B cell (primary cell): ENCODE measurements around the gene LAMA3. TPM values are rescaled to one million over a fixed set of nuclear protein-coding genes. Genes with fewer than 3 reads are reported as not detected.

Experiments used
- ATAC-seq: fragments of 200-7000 bp; cut with Tn5 transposase; one replicate; pipeline ENCODE4 v1.10.0; 2021; ENCODE audit warnings: low read depth, mild to moderate bottlenecking, moderate number of reproducible peaks, moderate library complexity
- CTCF ChIA-PET: fragments of 350-600 bp; sonication (Branson Sonifier 250); formaldehyde crosslinking; loops from one replicate; lab custom pipeline; 2021; ENCODE audit warnings: antibody characterized with exemption, inconsistent platforms; lab: Charles Lee
- POLR2A ChIA-PET: fragments of 350-600 bp; sonication (Branson Sonifier 250); formaldehyde crosslinking; loops from one replicate; lab custom pipeline; 2021; ENCODE audit warnings: antibody characterized with exemption; lab: Charles Lee
- DNase-seq: peaks from one replicate; pipeline ENCODE4 v3.0.0; 2013
- H2AFZ ChIP-seq: 2 replicates; pipeline ENCODE4 v1.6.1; 2012; ENCODE audit warnings: mild to moderate bottlenecking, low read depth, low read length; ENCODE audit not compliant: insufficient read depth, poor library complexity, severe bottlenecking
- H3K27ac ChIP-seq, 2 donors: 1 replicate in 1 of 2; 2 replicates in 1 of 2; pipeline ENCODE4 v1.5.1; 2012 to 2013; ENCODE audit warnings: low read length in 2 of 2, mild to moderate bottlenecking in 2 of 2, moderate library complexity in 1 of 2
- H3K27me3 ChIP-seq, 4 experiments: fragments of 200-600 bp in 1 of 4; sonication (generic) in 1 of 4; replicated peaks in 1 of 4; 1 replicate in 2 of 4; 2 replicates in 2 of 4; pipeline versions ENCODE4 v1.6.1 to v1.7.0; 2013 to 2016; ENCODE audit warnings: low read length in 3 of 4, mild to moderate bottlenecking in 2 of 4, mixed read lengths in 1 of 4, moderate library complexity in 1 of 4; ENCODE audit not compliant: insufficient read depth in 4 of 4, control insufficient read depth in 3 of 4; ENCODE audit errors: control extremely low read depth in 1 of 4
- H3K36me3 ChIP-seq, 2 experiments: replicated peaks in 1 of 2; 1 replicate in 1 of 2; 2 replicates in 1 of 2; pipeline versions ENCODE4 v1.6.1 to v1.7.1; 2013; ENCODE audit warnings: low read length in 1 of 2; ENCODE audit not compliant: insufficient read depth in 2 of 2, control insufficient read depth in 1 of 2; ENCODE audit errors: control extremely low read depth in 1 of 2, extremely low read depth in 1 of 2
- H3K4me1 ChIP-seq, 2 donors: fragments of 200-600 bp in 1 of 2; sonication (generic) in 1 of 2; 1 replicate in 1 of 2; 2 replicates in 1 of 2; pipeline versions ENCODE4 v1.5.1 to v1.6.1; 2013 to 2017; ENCODE audit warnings: low read length in 2 of 2; ENCODE audit not compliant: control insufficient read depth in 2 of 2, insufficient read depth in 2 of 2
- H3K4me2 ChIP-seq: replicated peaks from 2 replicates; pipeline ENCODE3; 2012; ENCODE audit warnings: mild to moderate bottlenecking, low read depth, low read length; ENCODE audit not compliant: poor library complexity, severe bottlenecking
- H3K4me3 ChIP-seq, 5 experiments: fragments of 200-600 bp in 1 of 5; sonication (generic) in 1 of 5; 1 replicate in 3 of 5; 2 replicates in 2 of 5; pipeline versions ENCODE4 v1.5.1 to v1.7.0; 2011 to 2016; ENCODE audit warnings: low read length in 4 of 5, mild to moderate bottlenecking in 4 of 5, low read depth in 2 of 5, control low read depth in 1 of 5, moderate library complexity in 1 of 5; ENCODE audit not compliant: insufficient read depth in 1 of 5; ENCODE audit errors: control extremely low read depth in 1 of 5, extremely low read depth in 1 of 5
- H3K79me2 ChIP-seq: fragments of 200-600 bp; sonication (generic); one replicate; pipeline ENCODE4 v1.6.0; 2016; ENCODE audit warnings: low read length; ENCODE audit not compliant: control insufficient read depth, insufficient read depth
- H3K9ac ChIP-seq: fragments of 200-600 bp; sonication (generic); 2 replicates; pipeline ENCODE4 v1.6.1; 2017; ENCODE audit warnings: mild to moderate bottlenecking, low read length, moderate library complexity
- H3K9me3 ChIP-seq, 3 donors: one replicate each; pipeline versions ENCODE4 v1.6.1 to v1.7.1; 2013; ENCODE audit warnings: low read length in 2 of 3; ENCODE audit not compliant: control insufficient read depth in 2 of 3, insufficient read depth in 1 of 3; ENCODE audit errors: control extremely low read depth in 1 of 3
- H4K20me1 ChIP-seq: 2 replicates; pipeline ENCODE4 v1.6.0; 2012; ENCODE audit warnings: mild to moderate bottlenecking, low read length; ENCODE audit not compliant: insufficient read depth, control insufficient read depth, poor library complexity, severe bottlenecking
- H3K27ac Mint-ChIP-seq: one replicate; pipeline ENCODE4 v1.8.0; 2021; ENCODE audit warnings: mixed read lengths
- H3K27me3 Mint-ChIP-seq: one replicate; pipeline ENCODE4 v1.8.0; 2021; ENCODE audit warnings: mixed read lengths
- H3K4me1 Mint-ChIP-seq: one replicate; pipeline ENCODE4 v1.8.0; 2021; ENCODE audit warnings: mixed read lengths
- H3K4me3 Mint-ChIP-seq: one replicate; pipeline ENCODE4 v1.8.0; 2021; ENCODE audit warnings: mixed read lengths
- H3K9me3 Mint-ChIP-seq: one replicate; pipeline ENCODE4 v1.8.0; 2022; ENCODE audit warnings: mixed read lengths; ENCODE audit not compliant: insufficient read depth
- CTCF ChIP-seq: fragments of 200-600 bp; IDR thresholded peaks from one replicate; pipeline ENCODE4 v1.8.0; 2022; ENCODE audit warnings: antibody characterized with exemption, mild to moderate bottlenecking
- EZH2 ChIP-seq: IDR thresholded peaks from 2 replicates; pipeline ENCODE4 v1.6.1; 2012; ENCODE audit warnings: borderline replicate concordance, low read depth, mild to moderate bottlenecking, moderate library complexity, low read length; ENCODE audit not compliant: insufficient read depth, poor library complexity, severe bottlenecking
- WGBS: methylation state at CpG from one replicate; pipeline ENCODE4 v1.1.5; 2013; ENCODE audit warnings: missing lambda C conversion rate; ENCODE audit not compliant: insufficient coverage; 5-methylcytosine and 5-hydroxymethylcytosine counted together
- intact Hi-C: fragments of 100-400 bp; cut with micrococcal nuclease; formaldehyde crosslinking; loops from one replicate; pipeline ENCODE4 v1.10.0; 2022
- polyA plus RNA-seq: library from polyadenylated mRNA; depleted of rRNA; stranded (reverse); fragments of >200 nt; gene quantifications from 2 replicates; pipeline ENCODE4 v1.2.3, GENCODE V29; 2012
- total RNA-seq, 2 donors: library from RNA; stranded (reverse); fragments of 120-200 nt in 1 of 2; gene quantifications; 1 replicate in 1 of 2; 2 replicates in 1 of 2; pipeline versions ENCODE4 v1.2.3 to v1.2.4, GENCODE V29; 2013 to 2022

Gene LAMA3
- total and polyA plus RNA-seq, 2 donors (not counting 1 experiment from before 2014, with no cell fraction given): 0.03 to 0.32 TPM

DNA sequence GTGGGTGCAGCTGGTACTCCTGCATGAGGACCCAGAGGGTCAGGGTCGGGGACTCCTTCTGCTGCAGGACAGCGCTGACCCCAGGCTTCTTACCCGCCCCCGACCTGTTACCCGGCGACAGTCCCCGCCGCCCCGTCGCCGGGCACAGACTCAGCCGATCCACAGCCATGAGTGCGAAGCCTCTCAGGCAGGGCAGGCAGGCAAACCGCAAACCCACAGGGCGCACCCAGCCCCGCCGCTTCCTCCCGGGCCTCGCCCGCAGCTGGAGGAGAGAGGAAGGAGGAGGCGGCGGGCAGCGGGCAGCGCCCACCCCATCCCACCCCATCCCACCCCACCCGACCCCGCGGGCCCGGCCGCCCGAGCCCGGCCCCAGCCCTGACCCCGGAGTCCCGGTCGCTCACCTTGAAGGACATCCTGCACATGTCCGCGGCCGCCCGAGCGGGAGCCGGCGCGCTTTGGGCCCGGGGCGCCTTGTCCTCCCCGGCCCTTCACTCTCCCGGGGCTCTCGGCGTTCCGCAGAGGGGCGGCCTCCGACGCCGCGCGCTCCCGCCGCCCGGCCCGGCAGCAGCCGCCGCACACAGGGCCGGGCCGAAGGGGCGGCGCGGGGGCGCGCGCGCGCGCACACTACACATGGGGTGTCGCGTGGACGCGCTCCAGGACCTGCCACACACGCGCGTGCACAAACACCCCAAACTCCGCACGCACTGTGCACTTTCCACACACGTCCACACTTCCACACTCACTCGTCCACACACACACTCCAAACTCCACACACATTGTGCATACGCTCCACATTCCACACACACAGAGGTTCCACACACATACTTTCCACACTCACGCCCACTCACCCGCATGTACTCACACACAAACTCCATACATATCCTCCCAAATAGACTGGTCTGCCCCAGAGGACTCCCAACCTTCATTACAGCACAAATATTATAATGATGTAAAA, 26.7 kb upstream of the LAMA3 start, which contains the start of gene ANKRD29:
Gene ANKRD29, minus strand, starts transcription at position 603 of the 955 bp plus-strand sequence. Its CDS starts 181 bp downstream, at position 422.
- Histone ChIP-seq H3K9me3 (no peaks in the 10 kb centered on the region), H3K4me2 (peak within 1 kb of the TSS; percentile 79), H3K27ac (no peak within 1 kb of the TSS), H3K4me3 (peak within 1 kb of the TSS; percentile 4 to 51 (median 34)), H3K9ac (peak within 1 kb of the TSS; percentile 53), H2AFZ (peak within 1 kb of the TSS; percentile 54), H3K79me2 (no peaks in the 10 kb centered on the region), H4K20me1 (no peaks in the 10 kb centered on the region), H3K36me3 (no peaks in the 10 kb centered on the region), H3K27me3 (peaks cover 0 to 32% (median 23%) of the 10 kb centered on the region in 4 experiments), H3K4me1 (peaks cover 15 to 21% of the 10 kb centered on the region in 2 donors)
- Mint-ChIP-seq H3K9me3 (no peaks in the 10 kb centered on the region), H3K27me3 (peaks cover 48% of the 10 kb centered on the region), H3K4me1 (peaks cover 14% of the 10 kb centered on the region), H3K4me3 (peak within 1 kb of the TSS; percentile 85), H3K27ac (peak within 1 kb of the TSS; percentile 35)
- no peak for TF ChIP-seq CTCF
- no peak for TF ChIP-seq EZH2
- ATAC-seq (peak; percentile 33), DNase-seq (peak; percentile 41)
- ChIA-PET POLR2A (no interaction called here), CTCF (interaction anchor here (0.7 kb wide), 1 partner anchor 24 kb away, joined by 3 read pairs; no protein-coding TSS in a partner anchor)
- 2% methylated on average over 74 of the region's 86 CpGs for WGBS
- intact Hi-C loops: no loop called here

DNA sequence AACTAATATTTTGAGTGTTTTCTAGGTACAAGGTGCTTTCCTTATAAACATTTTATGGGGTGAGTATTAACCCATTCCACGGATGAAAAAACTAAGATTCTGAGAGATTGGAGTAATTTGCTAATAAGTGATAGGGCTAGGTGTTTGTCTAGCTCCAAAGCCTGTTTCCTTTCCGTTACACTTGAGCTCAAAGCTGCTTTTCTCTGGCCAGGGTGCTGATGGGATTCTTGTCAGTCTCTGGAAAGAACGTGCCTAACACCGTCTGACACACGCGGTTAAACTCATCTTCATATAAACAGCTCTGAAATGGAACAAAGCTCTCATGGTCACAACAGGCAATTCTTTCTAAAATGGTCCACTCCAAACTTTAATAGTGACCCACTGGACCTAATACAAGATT, 24.6 kb upstream of the LAMA3 start:
- Histone ChIP-seq H3K4me3 (no peak overlapping the region), H3K79me2 (no peaks in the 10 kb centered on the region), H3K27me3 (peaks cover 0 to 32% (median 22%) of the 10 kb centered on the region in 4 experiments), H3K36me3 (no peaks in the 10 kb centered on the region), H3K27ac (no peak overlapping the region), H2AFZ (no peak overlapping the region), H3K9ac (no peak overlapping the region), H4K20me1 (no peaks in the 10 kb centered on the region), H3K4me2 (no peak overlapping the region), H3K4me1 (peaks cover 15 to 21% of the 10 kb centered on the region in 2 donors), H3K9me3 (no peaks in the 10 kb centered on the region)
- ATAC-seq: no peak
- Mint-ChIP-seq H3K4me1 (peaks cover 14% of the 10 kb centered on the region), H3K27ac (no peak overlapping the region), H3K27me3 (peaks cover 44% of the 10 kb centered on the region), H3K9me3 (no peaks in the 10 kb centered on the region), H3K4me3 (no peak overlapping the region)
- ChIA-PET CTCF (no interaction called here), POLR2A (no interaction called here)
- TF ChIP-seq EZH2: no peak
- TF ChIP-seq CTCF: no peak
- intact Hi-C loops: no loop called here
- DNase-seq: no peak
- WGBS: 82% methylated on average over 6 of the region's 6 CpGs
